ENCODE measurements around the gene PCIF1.
"Not testable (repeated sequence)": the region's sequence is repeated elsewhere in the genome, so short reads cannot be mapped to it uniquely, and the experiment has no call there.

Gene PCIF1

DNA sequence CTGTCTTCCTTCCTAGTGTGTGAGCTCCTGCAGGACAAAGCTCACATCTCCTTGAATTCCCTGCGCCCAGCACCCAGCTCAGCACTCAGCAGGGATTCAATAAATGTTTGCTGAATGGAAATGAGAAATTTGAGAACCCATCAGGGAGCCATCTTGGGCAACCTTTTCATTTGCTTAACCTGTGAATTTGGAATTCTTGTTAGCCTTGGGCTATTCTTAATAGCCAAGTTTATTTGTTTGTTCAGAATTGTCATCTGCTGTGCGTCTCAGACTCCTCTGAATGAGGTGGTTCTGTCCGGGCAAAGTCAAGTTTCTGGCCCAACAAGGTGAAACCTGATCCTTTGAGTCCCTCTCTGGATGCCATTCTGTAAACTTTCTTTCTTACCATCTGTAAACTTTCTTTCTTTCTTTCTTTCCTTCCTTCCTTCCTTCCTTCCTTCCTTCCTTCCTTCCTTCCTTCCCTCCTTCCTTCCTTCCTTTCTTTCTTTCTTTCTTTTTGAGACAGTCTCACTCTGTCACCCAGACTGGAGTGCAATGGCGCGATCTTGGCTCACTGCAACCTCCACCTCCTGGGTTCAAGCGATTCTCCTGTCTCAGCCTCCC lies 61.1 kb downstream of the PCIF1 start:
- H3K27ac Mint-ChIP-seq; ATAC-seq; H3K9me3 Mint-ChIP-seq; H3K36me3 Mint-ChIP-seq (ENCODE audit: low read depth); DNase-seq; H3K4me3 Mint-ChIP-seq: not testable (repeated sequence)
- H3K4me1 Mint-ChIP-seq = peaks cover 38% of the 10 kb centered on the region
- peaks cover 15% of the 10 kb centered on the region for H3K27me3 Mint-ChIP-seq

DNA sequence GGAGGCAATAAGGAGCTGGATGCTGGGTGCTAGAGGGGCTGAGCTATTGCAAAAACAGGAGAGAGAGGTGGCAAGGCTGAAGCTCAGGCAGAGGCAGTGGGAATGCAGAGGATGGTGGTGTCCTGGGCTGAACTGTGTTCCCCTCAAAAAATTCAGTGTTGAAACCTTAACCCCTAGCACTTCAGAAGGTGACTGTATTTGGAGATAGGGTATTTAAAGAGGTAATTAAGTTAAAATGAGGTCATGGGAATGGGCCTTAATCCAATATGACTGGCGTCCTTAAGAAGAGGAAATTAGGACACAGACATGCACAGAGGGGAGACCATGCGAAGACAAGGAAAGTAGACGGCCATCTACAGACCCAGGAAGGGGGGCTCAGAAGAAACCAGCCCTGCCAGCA lies 62.7 kb downstream of the PCIF1 start:
- peaks cover 12% of the 10 kb centered on the region for H3K27me3 Mint-ChIP-seq
- H3K36me3 Mint-ChIP-seq (ENCODE audit: low read depth) = no peaks in the 10 kb centered on the region
- no peak overlapping the region for H3K4me3 Mint-ChIP-seq
- no peak for DNase-seq
- no peaks in the 10 kb centered on the region for H3K9me3 Mint-ChIP-seq
- H3K4me1 Mint-ChIP-seq = peaks cover 43% of the 10 kb centered on the region
- no peak overlapping the region for H3K27ac Mint-ChIP-seq
- ATAC-seq = no peak

All from activated naive CD8-positive, alpha-beta T cell treated with anti-CD3 and anti-CD28 coated beads, Interleukin-2, amount 50 U/mL, for 24 hours (primary cell).